Type B pancreatic cell (in vitro differentiated cells): ENCODE data around the gene ZNF280A. TPM values are rescaled to one million over a fixed set of nuclear protein-coding genes. Genes with fewer than 3 reads are reported as not detected.

Source experiments
- DNase-seq: peaks from one replicate; pipeline ENCODE4 v3.0.0; 2021; ENCODE audit warnings: mixed read lengths; ENCODE audit not compliant: unreplicated experiment; ENCODE audit errors: extremely low spot score
- H3K27ac Mint-ChIP-seq: 2 replicates; pipeline ENCODE4 v1.8.0; 2021; ENCODE audit warnings: mild to moderate bottlenecking, mixed read lengths
- H3K27me3 Mint-ChIP-seq: 2 replicates; pipeline ENCODE4 v1.8.0; 2021; ENCODE audit warnings: mixed read lengths
- H3K36me3 Mint-ChIP-seq: 2 replicates; pipeline ENCODE4 v1.8.0; 2021; ENCODE audit warnings: mixed read lengths
- H3K4me1 Mint-ChIP-seq: one replicate; pipeline ENCODE4 v1.8.0; 2021; ENCODE audit warnings: mixed read lengths; ENCODE audit not compliant: unreplicated experiment
- H3K4me3 Mint-ChIP-seq: 2 replicates; pipeline ENCODE4 v1.8.0; 2021; ENCODE audit warnings: mild to moderate bottlenecking, mixed read lengths
- H3K9me3 Mint-ChIP-seq: 2 replicates; pipeline ENCODE4 v1.8.0; 2021; ENCODE audit warnings: mixed read lengths
- total RNA-seq: library from RNA; stranded (reverse); gene quantifications from 2 replicates; pipeline ENCODE4 v1.2.1, GENCODE V29; 2021; ENCODE audit warnings: low replicate concordance
- TF ChIP-seq, protein P1 (sequence below): fragments of 200-600 bp; sonication (generic); conservative IDR thresholded peaks from 2 replicates; pipeline ENCODE4 v1.5.0; 2021; ENCODE audit warnings: antibody characterized with exemption, mild to moderate bottlenecking

ZNF280A gene
- total RNA-seq, 1 donor from 2014 or later = not detected

DNA sequence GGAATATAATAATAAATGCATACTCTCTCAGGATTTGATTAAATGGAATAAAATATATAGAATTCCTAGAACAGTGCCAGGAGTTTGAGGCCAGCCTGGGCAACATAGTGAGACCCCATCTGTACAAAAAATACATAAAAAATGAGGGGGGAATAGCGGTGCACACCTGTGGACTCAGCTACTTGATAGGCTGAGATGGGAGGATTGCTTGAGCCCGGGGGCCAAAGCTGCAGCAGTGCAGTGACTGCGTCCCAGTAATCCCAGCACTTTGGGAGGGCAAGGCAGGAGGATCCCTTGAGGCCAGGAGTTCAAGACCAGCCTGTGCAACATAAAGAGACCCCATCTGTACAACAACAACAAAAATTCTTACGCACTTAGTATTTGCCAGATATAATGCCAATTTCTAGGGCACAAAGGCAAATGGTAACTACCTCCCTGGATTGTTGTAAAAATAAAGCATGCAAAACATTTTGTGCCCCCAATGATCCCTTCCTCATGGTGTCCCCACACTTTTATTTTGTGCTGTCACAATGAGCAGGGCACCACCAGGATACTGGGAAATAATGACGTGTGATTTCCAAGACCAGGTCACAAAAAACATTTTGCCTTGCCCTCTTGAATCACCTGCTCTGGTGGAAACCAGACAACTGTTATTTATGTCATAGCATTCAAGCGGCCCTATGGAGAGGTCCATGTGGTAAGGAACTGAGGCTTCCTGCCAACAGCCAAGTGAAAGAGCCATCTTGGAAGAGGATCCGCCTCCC lies 18.3 kb upstream of the ZNF280A start:
- Mint-ChIP-seq H3K27me3 (peaks cover 45% of the 10 kb centered on the region), H3K27ac (no peak overlapping the region), H3K9me3 (no peaks in the 10 kb centered on the region), H3K4me3 (no peak overlapping the region), H3K4me1 (no peaks in the 10 kb centered on the region), H3K36me3 (no peaks in the 10 kb centered on the region)
- TF ChIP-seq, protein P1, sequence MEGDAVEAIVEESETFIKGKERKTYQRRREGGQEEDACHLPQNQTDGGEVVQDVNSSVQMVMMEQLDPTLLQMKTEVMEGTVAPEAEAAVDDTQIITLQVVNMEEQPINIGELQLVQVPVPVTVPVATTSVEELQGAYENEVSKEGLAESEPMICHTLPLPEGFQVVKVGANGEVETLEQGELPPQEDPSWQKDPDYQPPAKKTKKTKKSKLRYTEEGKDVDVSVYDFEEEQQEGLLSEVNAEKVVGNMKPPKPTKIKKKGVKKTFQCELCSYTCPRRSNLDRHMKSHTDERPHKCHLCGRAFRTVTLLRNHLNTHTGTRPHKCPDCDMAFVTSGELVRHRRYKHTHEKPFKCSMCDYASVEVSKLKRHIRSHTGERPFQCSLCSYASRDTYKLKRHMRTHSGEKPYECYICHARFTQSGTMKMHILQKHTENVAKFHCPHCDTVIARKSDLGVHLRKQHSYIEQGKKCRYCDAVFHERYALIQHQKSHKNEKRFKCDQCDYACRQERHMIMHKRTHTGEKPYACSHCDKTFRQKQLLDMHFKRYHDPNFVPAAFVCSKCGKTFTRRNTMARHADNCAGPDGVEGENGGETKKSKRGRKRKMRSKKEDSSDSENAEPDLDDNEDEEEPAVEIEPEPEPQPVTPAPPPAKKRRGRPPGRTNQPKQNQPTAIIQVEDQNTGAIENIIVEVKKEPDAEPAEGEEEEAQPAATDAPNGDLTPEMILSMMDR = no peak
- no peak for DNase-seq

DNA sequence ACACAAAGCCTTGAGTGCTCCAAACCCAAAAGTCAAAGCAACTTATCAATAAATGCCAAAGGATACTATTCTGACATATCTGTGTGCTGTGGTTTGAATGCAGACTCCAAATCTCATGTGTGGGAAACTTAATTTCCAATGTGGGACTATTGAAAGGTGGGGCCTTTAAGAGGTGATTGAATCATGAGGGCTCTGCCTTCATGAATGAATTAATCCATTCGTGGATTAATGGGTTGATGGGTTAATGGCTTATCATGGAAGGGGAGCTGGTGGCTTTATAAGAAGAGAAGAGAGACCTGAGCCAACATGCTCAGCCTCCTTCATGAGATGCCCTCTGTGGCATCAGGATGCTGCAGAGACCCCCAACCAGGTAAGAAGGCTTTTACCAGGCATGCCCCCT lies 16.8 kb upstream of the ZNF280A start:
- Mint-ChIP-seq H3K27ac (no peak overlapping the region), H3K4me1 (no peaks in the 10 kb centered on the region), H3K4me3 (no peak overlapping the region), H3K27me3 (peaks cover 31% of the 10 kb centered on the region), H3K36me3 (no peaks in the 10 kb centered on the region), H3K9me3 (no peaks in the 10 kb centered on the region)
- no peak for DNase-seq
- TF ChIP-seq, protein P1 = no peak

DNA sequence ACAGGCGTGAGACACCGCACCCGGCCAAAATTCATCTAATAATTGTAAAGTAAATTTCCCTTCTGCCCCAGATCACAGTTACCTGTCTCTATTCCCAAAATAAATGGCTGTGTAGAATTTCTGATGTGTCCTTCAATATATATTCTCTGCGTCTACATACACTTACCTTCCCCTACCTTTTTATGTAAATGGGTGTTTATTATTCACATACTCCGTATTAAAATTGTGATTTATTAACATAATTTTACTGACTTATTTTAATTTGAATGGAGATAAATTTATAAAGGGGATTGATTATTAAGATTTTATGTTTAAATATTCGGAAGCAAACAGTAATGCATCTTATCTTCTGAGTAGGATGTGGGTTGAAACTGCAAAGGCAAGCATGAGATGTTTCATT lies 16.4 kb upstream of the ZNF280A start:
- Mint-ChIP-seq H3K4me3 (no peak overlapping the region), H3K4me1 (no peaks in the 10 kb centered on the region), H3K9me3 (no peaks in the 10 kb centered on the region), H3K27ac (no peak overlapping the region), H3K27me3 (peaks cover 30% of the 10 kb centered on the region), H3K36me3 (no peaks in the 10 kb centered on the region)
- DNase-seq = no peak
- TF ChIP-seq, protein P1 = no peak

DNA sequence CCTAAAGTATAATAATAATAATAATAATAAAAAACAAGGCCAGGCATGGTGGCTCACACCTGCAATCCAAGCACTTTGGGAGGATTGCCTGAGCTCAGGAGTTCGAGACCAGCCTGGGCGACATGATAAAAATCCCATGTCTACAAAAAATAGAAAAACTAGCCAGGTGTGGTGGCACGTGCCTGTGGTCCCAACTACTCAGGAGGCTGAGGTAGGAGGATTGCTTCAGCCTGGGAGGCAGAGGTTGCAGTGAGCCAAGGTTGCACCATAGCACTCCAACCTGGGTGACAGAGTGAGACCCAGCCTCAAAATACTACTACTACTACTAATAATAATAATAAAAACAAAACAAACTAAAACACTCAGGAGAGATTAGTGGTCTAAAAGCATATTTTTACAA lies 15.6 kb upstream of the ZNF280A start:
- H3K4me3 Mint-ChIP-seq = no peak overlapping the region
- peaks cover 28% of the 10 kb centered on the region for H3K27me3 Mint-ChIP-seq

DNA sequence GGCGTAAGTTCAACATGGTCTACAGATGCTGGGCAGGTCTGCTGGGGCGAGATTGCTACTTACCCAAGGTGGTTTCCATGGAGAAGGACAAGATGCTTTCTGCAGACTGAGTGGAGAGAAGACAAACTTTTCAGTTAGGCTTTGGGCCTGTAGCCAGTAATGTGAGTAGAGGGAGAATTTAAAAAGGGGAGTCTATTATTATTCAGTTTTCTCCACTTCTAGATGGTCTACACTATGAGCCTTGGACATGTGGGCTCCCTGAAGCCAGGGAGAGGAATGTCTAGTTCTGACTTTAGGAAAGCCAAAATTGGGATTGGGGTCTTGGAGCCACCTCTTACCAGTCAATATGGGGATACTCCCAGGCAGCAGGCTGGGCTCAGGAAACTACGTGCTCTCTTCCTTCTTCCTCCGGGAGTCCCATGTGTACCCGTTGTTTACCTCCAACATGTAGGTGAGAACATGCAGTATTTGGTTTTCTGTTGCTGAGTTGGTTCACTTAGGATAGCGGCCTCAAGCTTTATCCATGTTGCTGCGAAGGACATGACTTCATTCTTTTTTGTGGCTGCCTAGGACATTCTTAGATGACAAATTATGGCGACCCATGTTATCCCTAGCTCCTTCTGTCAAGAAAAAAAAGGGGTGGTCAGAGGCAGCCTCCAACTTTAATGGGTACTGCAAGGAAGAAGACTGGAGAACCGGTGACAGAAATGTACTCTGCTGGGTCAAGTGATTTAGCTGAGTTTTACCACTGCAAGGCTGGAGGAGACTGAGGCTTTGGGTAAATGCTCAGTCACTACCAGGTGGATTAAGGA lies 14.7 kb upstream of the ZNF280A start:
- no peak overlapping the region for H3K27ac Mint-ChIP-seq

More for the DNA sequence above, 15.6 kb upstream of the ZNF280A start:
- TF ChIP-seq, protein P1 = no peak
- no peak overlapping the region for H3K27ac Mint-ChIP-seq
- H3K9me3 Mint-ChIP-seq = no peaks in the 10 kb centered on the region
- no peaks in the 10 kb centered on the region for H3K36me3 Mint-ChIP-seq
- H3K4me1 Mint-ChIP-seq = no peaks in the 10 kb centered on the region
- DNase-seq = no peak

More for the DNA sequence above, 14.7 kb upstream of the ZNF280A start:
- TF ChIP-seq, protein P1 = no peak
- H3K27me3 Mint-ChIP-seq = peaks cover 23% of the 10 kb centered on the region
- no peaks in the 10 kb centered on the region for H3K9me3 Mint-ChIP-seq
- H3K4me3 Mint-ChIP-seq = no peak overlapping the region
- H3K4me1 Mint-ChIP-seq = no peaks in the 10 kb centered on the region
- no peak for DNase-seq
- H3K36me3 Mint-ChIP-seq = no peaks in the 10 kb centered on the region
